Gastroesophageal sphincter (tissue), 3 donors: Measurements from ENCODE around the gene GAPT.

Experiments used
- CTCF ChIP-seq, 4 experiments: fragments of 200-600 bp in 2 of 4; fragments of 450-650 bp in 2 of 4; sonication (generic) in 1 of 4; IDR thresholded peaks; one replicate each; pipeline ENCODE4 v1.5.1; 2017 to 2019; ENCODE audit warnings: antibody characterized with exemption in 4 of 4, mild to moderate bottlenecking in 2 of 4, moderate library complexity in 2 of 4
- POLR2AphosphoS5 ChIP-seq: sonication (generic); formaldehyde crosslinking; IDR thresholded peaks from one replicate; pipeline ENCODE4 v1.6.1; 2017; ENCODE audit warnings: antibody characterized with exemption

- TF ChIP-seq CTCF (IDR thresholded peaks at IDR 0.05) (no peak), POLR2AphosphoS5 (no peak)
Observed at GRCh38 chr5:58543723-58544122, 52.5 kb downstream of the GAPT start.
